HG03045 (cell line): ENCODE measurements around the gene SLC44A4.
"Not testable (repeated sequence)": the region's sequence is repeated elsewhere in the genome, so short reads cannot be mapped to it uniquely, and the experiment has no call there.

Experiments
- ATAC-seq: cut with Tn5 transposase; IDR thresholded peaks from one replicate; pipeline ENCODE4 v1.9.1; 2021; ENCODE audit warnings: mild to moderate bottlenecking, moderate library complexity; ENCODE audit not compliant: unreplicated experiment

The SLC44A4 gene

DNA sequence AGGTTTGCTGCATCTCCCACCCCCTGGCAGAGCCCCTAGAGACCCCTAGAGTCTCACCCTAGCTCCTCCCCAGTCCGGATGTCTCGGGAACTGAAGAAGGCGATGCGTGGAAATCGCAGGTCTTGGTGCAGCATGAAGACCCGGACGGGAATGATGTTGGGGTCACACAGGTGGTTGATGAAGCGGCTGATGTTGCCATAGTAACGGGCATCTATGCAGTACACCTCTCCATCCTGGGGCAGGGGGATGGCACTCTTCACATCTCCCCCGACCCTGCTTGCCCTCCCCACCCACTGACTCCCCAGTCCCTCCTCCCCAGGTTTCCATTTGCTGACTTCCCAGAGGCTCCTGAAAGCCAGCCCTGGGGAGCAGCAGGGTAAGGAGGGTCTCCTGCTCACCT, 1.8 kb upstream of the SLC44A4 start:
- no peak for ATAC-seq

DNA sequence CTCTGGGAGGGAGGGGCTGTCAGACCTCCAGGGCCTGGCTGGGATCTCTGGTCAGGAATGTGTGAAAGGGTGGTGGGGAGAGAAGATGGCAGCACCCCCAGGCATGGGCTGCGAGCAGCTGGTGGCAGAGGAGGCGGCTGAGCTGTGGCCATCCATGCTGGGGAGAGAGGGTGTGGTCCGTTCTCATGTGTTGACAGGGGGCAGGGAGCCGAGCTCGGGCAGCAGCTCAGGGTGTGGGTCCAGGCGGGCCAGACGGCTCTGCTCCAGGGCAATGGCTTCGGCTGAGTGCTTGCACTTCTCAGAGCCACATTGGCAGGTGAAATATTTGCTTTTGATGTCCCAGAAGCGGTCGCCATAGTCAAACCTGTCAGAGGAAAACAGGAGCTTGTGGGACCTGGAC, 1.1 kb upstream of the SLC44A4 start:
- no peak for ATAC-seq

DNA sequence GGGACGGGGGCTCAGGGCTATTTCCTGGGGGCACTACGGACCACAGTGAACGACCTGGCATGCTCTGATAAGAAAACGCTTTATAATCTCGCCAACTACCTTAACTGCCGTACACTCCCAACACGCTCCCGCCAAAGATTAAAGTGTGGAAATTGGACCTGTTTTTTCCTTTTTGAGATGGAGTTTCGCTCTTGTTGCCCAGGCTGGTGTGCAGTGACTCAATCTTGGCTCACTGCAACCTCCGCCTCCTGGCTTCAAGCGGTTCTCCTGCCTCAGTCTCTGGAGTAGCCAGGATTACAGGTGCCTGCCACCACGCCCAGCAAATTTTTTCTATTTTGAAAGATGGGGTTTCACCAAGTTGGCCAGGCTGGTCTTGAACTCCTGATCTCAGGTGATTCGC, 346 bp upstream of the SLC44A4 start:
- no peak for ATAC-seq

DNA sequence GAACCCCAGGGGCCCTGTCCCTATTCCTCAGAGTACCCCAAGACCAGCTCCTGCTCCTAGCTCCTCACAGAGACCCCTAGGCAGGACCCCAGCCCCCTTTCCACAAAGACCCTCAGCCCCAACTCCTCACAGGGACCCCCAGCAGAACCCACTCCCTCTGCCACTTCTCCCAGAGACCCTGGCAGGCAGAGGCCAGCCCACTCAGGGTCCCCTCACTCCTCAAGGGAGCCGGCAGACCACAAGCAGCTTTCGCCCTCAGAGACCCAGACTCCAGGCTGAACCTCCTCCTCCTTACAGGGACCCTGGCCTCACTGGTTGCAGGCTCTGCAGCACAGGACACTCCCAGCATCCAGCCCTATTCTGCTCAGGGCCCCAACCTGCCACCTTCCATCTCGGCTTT, 575 bp downstream of the SLC44A4 start:
- ATAC-seq: no peak

DNA sequence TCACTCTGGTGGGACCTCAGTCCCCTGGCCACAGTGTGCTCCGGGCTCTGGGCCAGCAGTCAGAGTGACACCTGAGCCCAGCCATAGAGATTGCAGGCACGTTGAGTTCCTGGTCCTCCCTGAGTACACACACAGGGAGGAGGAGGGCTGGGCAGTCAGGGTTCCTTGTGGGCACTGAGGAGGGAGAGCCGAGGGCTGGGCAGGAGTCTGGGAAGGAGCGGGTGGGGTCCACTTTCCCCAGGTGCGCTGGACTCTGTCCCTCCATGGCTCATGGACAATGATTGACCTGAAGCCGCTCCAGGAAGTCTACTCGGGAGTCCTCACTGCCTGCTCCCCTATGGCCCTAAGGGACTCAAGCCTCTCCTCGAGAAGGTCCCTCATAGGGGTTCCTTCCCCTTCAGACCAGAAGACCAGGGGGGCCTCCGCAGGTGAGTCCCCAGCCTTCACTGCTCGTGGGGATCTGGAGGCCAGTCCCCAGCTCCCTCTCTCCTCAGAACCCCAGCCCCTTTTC, 1.1 kb downstream of the SLC44A4 start:
- no peak for ATAC-seq

DNA sequence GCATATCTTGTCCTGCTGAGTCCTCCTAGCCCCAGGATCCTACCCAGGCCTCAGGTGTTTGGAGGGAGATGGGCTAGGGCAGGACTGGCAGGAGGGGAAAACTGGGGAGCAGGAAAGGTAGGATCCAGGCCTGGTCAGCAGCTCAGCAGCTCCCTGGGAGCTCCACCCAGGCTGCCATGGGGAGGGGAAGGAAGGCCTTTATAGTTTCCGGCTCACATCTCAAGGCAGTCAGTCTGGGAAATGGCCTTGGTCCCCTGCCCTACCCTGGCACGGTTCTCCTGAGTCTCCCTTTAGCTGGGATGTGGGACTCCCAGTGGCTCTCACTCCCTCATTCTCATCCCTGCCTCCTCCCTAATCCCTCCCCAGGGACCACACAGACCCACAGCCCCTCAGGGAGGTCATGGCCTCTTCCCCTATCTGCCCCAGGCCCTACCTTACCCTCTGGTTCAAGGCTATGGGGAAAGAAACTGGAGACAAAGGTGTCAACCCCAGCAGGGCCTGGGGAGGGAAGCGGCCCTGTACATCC, 1.6 kb downstream of the SLC44A4 start:
- no peak for ATAC-seq

DNA sequence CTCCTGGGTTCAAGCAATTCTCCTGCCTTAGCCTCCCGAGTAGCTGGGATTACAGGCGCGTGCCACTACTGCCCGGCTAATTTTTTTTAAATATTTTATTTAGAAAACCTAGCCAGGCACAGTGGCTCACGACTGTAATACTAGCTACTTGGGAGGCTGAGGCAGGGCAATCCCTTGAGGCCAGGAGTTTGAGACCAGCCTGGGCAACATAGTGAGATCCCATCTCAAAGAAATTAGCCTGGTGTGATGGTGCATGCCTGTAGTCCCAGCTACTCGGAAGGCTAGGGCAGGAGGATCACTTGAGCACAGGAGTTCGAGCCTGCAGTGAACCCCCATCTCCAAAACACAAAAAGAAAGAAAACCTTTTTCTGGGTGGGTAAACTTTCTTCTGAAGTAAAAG, 2.4 kb downstream of the SLC44A4 start:
- no peak for ATAC-seq

DNA sequence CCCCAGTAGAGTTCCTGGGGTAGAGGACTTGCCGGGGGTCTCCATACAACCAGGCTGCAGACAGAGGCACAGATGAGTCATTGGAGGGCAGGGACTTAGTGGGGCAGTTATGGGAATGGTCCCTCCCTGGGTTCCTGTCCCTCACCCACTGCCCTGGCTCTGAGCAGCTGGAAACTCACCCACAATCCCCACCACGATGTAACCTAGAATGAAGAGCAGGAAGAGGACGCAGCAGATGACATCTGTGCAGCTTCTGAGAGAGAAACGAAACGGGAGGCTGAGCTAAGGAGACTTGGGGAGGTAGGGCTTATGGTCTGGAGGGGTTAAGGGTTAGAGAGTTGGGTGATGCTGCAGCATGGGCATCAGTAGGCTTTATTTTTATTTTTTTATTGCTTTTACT, 2.9 kb downstream of the SLC44A4 start:
- no peak for ATAC-seq

DNA sequence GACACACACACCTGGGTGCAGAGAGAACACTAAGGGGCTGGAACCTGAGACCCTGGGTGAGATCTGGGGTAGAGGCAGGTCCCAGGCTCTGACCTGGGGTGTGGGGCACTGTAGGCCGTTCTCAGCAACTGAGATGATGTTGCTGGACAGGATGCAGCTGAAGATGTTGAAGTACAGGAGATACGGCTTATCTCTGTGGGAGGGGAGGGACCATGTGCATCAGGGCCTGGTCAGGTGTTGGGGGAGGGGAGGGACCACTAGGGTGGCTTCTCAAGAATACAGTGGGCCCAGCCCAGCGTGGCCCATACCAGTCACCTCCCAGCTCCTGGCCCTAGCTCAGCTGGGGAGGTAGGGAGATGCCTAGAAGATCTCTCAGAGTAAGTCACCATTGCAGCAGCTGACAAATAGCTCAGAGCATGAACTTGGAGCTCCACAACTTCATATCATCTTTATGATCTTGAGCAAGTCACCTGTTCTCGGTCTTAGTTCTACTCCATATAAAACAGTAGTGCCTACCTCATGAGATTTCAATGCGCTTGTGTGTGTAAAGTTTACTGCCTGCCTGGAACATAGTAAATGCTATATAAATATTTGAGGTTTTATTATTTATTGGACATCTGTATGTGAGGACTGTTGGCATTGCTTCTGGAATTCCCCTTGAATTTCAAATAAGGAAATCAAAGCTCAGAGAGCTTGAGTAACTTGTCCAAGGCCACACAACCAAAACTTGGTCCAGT, 3.8 kb downstream of the SLC44A4 start:
- no peak for ATAC-seq

DNA sequence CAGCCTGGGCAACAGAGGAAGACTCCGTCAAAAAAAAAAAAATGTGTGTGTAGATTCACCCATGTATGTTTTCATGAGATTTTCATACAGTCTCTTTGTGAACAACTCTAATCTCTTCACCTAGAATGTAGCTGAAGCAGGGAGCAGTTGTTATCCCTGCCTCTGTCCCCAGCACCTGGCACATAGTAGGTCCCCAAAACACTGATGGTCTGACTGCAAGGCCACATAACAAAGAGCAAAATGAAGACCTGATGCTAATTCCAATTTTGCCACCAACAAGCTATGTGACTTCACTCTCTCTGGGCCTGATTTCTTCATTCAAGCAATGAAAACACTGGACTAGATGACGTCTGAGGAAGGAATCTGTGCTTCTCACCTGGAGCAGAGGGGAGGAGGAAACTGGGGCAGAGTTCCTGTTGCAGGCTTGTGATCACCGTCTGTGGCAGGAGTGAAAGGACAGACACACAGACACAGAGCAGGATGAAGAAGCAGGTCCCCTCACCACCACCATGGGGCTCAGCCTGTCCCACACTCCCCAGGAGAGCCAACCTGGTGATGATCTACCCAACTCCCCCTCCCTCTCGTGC, 4.6 kb downstream of the SLC44A4 start:
- ATAC-seq: no peak

DNA sequence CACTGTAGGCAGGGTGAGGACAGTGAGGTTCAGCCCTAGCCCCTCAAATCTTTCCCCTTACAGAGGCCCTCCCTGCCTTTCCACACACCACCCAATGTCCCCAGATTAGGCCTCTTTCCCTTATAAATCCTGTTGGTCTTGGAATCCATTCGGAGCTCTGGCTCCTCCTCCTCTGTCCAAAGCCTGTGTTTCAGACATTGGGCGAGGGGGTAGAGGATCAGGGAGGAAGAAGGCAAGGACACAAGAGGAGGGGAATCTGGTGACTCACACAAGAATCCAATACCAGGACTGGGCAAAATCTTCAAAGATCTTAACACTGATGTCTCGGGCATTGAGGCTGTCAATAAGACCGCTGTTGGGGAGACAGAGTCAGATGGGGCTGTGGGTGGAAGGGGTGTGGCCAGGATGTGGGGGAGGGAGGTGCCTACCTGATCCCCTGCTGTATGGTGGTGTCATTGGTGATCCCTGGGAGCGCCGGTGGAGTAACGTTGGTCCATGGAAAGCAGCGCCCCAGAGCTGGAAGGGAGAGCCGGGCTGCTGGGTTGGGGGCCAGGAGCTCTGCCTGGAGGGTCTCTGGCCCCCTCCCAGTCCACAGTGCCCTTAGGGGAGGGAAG, 7.6 kb downstream of the SLC44A4 start:
- no peak for ATAC-seq

DNA sequence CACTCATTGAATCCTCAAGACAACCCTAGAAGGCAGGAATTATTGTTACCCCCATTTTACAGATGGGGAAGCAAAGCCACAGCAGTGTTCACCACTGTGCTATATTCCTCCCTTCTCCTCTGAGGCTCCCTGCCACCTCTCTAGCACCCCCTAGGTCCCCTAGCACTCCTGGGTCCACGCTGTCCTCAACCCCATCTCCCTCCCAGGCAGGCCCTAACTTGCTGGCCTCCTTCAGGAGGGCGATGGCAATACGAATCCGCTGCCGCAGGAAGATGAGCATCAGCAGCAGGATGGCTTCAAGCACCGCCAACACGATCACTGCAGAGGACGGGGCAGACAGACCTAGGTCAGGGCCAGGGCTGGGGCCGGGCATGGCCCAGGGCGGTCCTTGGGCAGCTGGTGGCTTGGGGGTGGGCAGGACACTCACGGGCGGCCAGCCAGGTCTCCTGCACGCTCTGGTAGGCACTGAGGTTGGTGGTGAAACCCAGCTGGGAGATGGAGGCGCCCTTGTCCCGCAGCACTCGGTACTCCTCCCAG, 8.3 kb downstream of the SLC44A4 start:
- no peak for ATAC-seq

DNA sequence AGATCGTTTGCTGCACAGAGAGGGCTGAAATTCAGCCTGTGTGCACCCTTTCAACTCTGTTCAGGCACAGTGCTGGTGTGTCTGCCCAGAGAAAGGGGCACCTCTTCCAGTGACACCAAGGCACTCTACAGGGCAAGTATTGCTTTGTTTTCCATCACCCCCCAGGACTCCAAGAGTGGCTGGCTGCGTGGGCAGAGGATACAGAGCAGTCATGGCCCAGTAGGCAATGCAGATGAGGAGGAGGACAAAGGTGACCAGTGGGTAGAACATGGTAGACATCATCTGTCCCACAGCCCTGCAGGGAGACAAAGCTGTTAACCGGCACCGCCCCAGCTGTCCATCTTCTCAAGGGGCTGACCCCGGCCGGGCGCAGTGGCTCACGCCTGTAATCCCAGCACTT, 9.5 kb downstream of the SLC44A4 start:
- no peak for ATAC-seq

DNA sequence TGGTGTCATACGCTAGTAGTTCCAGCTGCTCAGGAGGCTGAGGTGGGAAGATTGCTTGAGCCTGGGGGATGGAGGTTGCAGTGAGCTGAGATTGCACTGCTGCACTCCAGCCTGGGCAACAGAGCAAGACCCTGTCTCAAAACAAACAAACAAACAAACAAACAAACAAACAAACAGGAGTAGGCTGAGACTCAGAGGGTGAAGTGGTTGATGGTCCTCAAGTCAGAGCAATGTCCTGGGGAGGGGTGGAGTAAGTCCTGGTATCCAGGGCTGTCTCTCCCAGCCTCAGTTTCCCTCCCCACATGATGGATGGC, 10.2 kb downstream of the SLC44A4 start:
- ATAC-seq: not testable (repeated sequence)

DNA sequence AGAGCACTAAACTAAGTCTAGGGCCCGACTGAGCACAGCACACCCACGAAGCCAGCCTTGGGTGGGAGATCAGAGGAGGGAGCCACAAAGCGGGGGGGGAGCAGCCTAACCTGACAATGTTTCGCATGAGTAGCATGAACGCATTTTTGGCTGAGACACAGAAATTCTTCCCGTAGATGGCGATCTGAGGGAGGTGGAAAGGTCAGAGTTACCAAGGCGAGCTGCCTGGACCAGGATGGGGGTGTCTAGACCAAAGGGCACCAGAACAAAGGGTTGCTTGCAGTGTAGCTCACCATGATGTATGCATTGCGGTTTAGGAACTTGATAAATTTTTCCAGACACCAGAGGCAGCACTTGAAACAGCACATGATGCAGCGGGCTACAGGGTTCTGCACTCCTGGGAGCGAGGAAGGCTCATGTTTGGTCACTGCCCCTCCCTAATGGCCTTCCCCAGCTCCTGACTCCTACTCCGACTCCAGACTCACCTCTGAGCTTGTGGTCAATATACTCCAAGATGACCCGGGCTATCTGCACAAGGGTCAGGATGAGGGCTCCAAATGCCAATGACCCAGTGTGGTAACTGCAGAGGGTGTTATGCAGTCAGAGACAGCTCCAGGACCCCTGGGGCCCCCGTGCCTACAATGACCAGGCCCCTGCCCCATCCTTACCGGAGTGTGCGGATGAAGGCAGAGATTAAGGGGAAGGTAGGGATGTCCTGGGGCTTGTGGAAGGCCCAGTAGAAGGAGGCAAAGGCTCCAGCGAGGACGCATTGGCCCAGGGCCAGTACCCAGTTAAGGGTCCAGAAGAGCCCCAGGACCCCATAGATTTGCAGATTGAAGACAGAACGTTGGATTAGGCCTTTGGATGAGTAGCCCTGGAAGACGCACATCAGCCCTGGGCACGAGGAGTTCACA, 13.3 kb downstream of the SLC44A4 start:
- ATAC-seq: no peak

DNA sequence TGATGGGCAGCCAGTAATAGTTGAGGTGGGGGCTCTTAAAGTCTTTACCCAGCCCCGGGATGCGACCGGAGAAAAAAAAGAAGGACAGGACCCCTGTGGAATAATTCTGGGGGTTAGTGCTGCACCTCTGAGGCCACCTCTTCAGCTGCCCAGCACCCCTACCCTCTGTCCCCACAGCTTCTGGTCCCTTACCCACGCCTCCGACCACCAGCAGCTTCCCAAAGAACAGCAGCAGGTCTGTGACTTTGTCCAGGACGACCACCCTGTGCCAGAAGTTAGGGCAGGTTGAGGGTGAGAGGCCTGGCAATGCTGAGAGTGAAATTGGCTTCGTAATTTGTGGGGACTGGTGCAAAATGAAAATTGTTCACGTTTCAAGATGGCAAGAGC, 14.0 kb downstream of the SLC44A4 start:
- ATAC-seq: no peak

DNA sequence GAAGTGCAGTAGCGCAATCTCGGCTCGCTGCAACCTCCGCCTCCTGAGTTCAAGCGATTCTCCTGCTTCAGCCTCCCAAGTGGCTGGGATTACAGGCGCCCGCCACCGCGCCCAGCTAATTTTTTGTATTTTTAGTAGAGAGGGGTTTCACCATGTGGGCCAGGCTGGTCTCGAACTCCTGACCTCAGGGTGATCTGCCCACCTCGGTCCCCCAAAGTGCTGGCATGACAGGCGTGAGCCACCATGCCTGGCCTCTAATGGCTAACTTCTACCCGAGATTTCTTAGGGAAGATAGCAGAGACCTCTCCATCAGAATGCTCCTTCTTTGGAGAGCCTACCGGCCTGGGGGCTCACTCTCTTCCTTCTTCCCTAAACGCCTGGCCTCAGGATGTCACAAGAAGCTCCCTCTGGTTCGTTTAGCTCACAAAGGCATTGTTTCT, 14.7 kb downstream of the SLC44A4 start:
- ATAC-seq: not testable (repeated sequence)

DNA sequence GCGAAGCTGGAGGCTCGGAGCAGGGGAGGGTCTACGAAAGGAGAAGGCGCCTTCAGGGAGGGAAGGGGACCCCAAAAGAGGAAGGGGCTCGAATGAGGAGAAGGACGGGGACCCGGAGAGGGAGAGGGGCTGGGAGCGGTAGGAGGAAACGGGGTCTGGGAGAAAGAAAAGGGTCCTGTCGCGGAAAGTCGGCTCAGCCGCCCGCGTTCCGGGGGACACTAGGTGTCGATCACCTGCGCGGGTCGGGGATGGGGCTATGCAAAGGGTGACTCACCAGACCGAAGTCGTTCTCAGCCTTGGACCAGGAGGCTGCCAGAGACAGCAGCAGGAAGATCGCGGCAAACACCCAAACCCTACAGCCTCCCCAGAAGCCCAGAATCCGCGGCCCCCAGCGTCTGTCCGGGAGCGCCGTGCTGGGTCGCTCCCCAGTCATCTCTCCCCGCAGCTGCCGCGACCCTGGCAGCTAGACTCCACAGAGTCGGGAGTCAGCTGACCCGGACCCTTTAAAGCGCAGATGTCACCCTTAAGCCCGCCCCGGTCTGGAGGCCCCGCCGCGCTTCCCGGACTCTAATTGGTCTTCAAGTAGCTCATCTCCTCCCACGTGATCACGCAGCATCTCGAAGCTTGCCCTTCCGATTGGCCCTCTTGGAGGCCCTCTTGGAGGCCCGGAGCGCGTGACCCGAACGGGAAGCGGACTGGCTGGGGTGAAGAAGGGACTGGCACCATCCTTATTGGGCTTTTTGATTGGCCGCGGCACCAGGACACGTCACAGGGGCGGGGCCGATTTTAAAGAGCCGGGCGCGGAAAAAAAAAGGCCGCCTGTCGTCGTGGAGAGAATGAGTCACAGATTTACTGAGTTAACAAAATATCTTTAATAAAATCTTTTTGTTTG, 16.2 kb downstream of the SLC44A4 start, which contains the start of gene NEU1:
TSS of gene NEU1 (minus strand) at position 478 of the 892 bp plus-strand sequence. CDS start at position 433, 45 bp downstream.
- peak; percentile 92 for ATAC-seq

DNA sequence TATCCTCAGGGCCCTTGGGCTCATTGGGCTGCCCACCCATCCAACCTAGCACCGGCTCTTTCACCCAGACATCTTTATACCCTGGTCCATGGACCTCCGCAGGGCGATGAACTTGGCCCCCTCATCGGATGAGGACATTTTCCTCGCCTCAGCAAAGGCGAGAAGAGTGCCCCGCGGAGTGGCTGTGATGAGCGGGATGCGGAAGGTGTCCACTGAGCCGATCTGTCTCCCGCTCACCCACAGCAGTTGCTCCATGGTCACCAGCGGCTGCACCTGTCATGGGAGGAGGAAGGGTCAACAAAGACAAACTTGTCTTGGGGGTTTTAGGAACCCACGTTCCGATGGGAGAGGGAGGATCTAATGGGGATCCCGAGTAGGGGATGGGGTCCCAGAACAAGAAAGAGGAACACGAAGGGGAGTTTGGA, 16.9 kb downstream of the SLC44A4 start:
- no peak for ATAC-seq

DNA sequence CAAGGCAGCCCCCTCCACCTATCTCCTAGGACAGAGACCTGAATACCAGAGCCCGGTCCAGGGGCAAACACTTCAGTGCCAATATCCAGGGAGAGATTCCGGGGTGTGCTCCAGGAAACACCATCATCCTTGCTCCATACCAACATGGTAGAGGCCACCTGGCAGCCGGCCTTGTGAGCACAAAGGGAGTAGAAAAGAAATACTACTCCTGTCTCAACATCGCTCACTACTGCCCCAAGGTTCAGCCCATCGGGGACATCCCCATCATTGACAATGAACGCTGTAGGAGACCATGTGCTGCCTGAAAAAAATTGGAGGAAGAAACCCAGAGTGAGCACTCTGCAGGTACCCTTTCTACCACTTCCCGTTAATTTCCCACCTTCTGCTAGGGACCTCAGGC, 17.6 kb downstream of the SLC44A4 start:
- ATAC-seq: no peak
